Sigmoid colon (tissue), 7 donors: ENCODE results near the gene C5AR2. TPM values are rescaled to one million over a fixed set of nuclear protein-coding genes. Genes with fewer than 3 reads are reported as not detected.
A peak's percentile ranks its signal among the peaks of the same experiment; 100 is the strongest.

Source experiments
- DNase-seq: peaks from one replicate; pipeline ENCODE4 v3.0.0-alpha.2; 2019
- H3K27ac ChIP-seq, 4 donors: fragments of 200-600 bp; sonication (generic); one replicate each; pipeline ENCODE4 v1.5.1; 2016 to 2019; ENCODE audit warnings: mild to moderate bottlenecking in 1 of 4
- H3K27me3 ChIP-seq, 3 donors: fragments of 200-600 bp; sonication (generic); one replicate each; pipeline ENCODE4 v1.5.1; 2019; ENCODE audit warnings: mild to moderate bottlenecking in 1 of 3
- H3K36me3 ChIP-seq, 4 donors: fragments of 200-600 bp; sonication (generic); one replicate each; pipeline ENCODE4 v1.5.1; 2016 to 2019
- H3K4me1 ChIP-seq, 4 donors: fragments of 200-600 bp; sonication (generic); one replicate each; pipeline ENCODE4 v1.5.1; 2017 to 2019
- H3K4me3 ChIP-seq, 4 donors: fragments of 200-600 bp; sonication (generic); one replicate each; pipeline ENCODE4 v1.5.1; 2017 to 2019; ENCODE audit warnings: mild to moderate bottlenecking in 2 of 4, moderate library complexity in 1 of 4
- H3K9me3 ChIP-seq, 4 donors: fragments of 200-600 bp in 3 of 4; sonication (generic) in 3 of 4; one replicate each; pipeline versions ENCODE4 v1.5.1 to v1.6.1; 2013 to 2019
- CTCF ChIP-seq, 4 experiments: fragments of 450-650 bp in 3 of 4; fragments of 200-600 bp in 1 of 4; IDR thresholded peaks; one replicate each; pipeline ENCODE4 v1.5.1; 2016 to 2019; ENCODE audit warnings: antibody characterized with exemption in 4 of 4, mild to moderate bottlenecking in 3 of 4, moderate library complexity in 2 of 4
- EP300 ChIP-seq, 4 donors: sonication (generic); formaldehyde crosslinking; IDR thresholded peaks; one replicate each; pipeline ENCODE4 v1.6.1; 2017; ENCODE audit warnings: antibody characterized with exemption in 4 of 4
- POLR2A ChIP-seq, 2 donors: fragments of 450-650 bp; IDR thresholded peaks; one replicate each; pipeline ENCODE4 v1.6.1; 2016; ENCODE audit warnings: antibody characterized with exemption in 2 of 2, mild to moderate bottlenecking in 2 of 2, moderate library complexity in 2 of 2
- POLR2AphosphoS5 ChIP-seq, 4 donors: sonication (generic); formaldehyde crosslinking; IDR thresholded peaks; one replicate each; pipeline ENCODE4 v1.6.1; 2017; ENCODE audit warnings: antibody characterized with exemption in 4 of 4
- WGBS, 2 donors: extraction: QIAGEN DNeasy Blood & Tissue Kit; methylation state at CpG; one replicate each; pipeline ENCODE4 v1.1.7; 2013; 5-methylcytosine and 5-hydroxymethylcytosine counted together
- intact Hi-C: fragments of 100-400 bp; cut with DNase I; formaldehyde crosslinking; loops from one replicate; pipeline ENCODE4 v1.15.1; 2023
- polyA plus RNA-seq, 3 donors: library from polyadenylated mRNA; stranded (reverse); fragments of 200-250 nt; gene quantifications; one replicate each; pipeline ENCODE4 v1.2.3, GENCODE V29; 2013
- total RNA-seq, 4 donors: library from RNA; depleted of rRNA; stranded (reverse); fragments of >200 nt; gene quantifications; one replicate each; pipeline ENCODE4 v1.1.0, GENCODE V29; 2016
- donor health status: healthy with polysubstance abuse.
- donor health status: Bipolar disorder and iron deficiency.
- donor health status: healthy.

C5AR2 gene
- total and polyA plus RNA-seq, 7 donors, result 0.60 to 2.7 (median 1.4) TPM

DNA sequence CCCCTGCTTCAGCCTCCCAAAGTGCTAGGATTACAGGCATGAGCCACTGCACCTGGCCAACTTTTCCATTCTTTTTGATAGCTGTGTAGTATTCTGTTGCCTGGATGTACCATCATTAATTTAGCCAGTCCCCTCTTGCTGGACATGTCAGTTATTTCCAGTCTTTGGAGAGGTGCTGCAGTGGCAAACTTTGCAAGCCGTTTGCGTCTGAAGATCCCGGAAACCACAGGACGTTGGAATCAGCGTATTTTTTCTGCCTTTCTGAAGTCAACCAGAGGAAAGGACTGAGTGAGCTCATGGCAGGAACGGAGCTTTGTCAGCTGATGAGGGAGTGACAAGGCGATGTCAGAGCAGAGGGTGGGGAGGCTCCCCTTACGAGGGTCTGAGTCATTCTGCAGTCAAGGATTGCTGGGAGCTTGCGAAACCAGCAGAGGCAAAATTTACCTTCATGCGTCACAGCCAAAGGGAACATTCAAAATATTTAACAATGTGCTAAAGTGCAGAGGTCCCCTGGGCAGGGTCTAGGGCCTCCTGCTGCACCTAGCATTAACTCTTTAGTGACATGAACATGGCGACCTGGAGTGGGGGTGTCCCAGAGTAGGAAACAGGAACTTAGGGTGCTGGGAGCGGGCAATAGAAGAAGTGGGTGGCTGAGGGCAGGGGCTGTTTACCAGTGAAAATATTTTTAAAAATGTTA, 16.7 kb upstream of the C5AR2 start:
- Histone ChIP-seq H3K36me3 (no peaks in the 10 kb centered on the region), H3K27me3 (peaks cover 0 to 22% (median 16%) of the 10 kb centered on the region in 3 donors), H3K4me1 (no peaks in the 10 kb centered on the region), H3K9me3 (no peaks in the 10 kb centered on the region), H3K4me3 (no peak overlapping the region), H3K27ac (peak overlapping the region in 2 of 4 donors; percentile 34 to 61)
- intact Hi-C loops, result no loop called here
- TF ChIP-seq CTCF (IDR thresholded peaks at IDR 0.05), result no peak
- peak in 2 of 4 donors; percentile 16 to 72 for TF ChIP-seq POLR2AphosphoS5 (IDR thresholded peaks at IDR 0.05)
- TF ChIP-seq EP300 (IDR thresholded peaks at IDR 0.05), result peak in 3 of 4 donors; percentile 6 to 91 (median 85)
- DNase-seq, result peak; percentile 81
- 34 to 42% methylated on average over 12 of the region's 12 CpGs for WGBS, 2 donors

- peak overlapping the region in 1 of 4 donors; percentile 22 for H3K27ac ChIP-seq
- 85 to 91% methylated on average over 4 of the region's 4 CpGs for WGBS, 2 donors
- H3K4me1 ChIP-seq, result no peaks in the 10 kb centered on the region
- H3K4me3 ChIP-seq, result no peak overlapping the region
- no peak for DNase-seq
- TF ChIP-seq EP300 (IDR thresholded peaks at IDR 0.05), result no peak
- no peak for TF ChIP-seq POLR2AphosphoS5 (IDR thresholded peaks at IDR 0.05)
- TF ChIP-seq POLR2A (IDR thresholded peaks at IDR 0.05), result no peak
- no peak for TF ChIP-seq CTCF (IDR thresholded peaks at IDR 0.05)
- H3K27me3 ChIP-seq, result peaks cover 0 to 20% (median 15%) of the 10 kb centered on the region in 3 donors
- intact Hi-C loops, result no loop called here
- no peaks in the 10 kb centered on the region for H3K36me3 ChIP-seq
- no peaks in the 10 kb centered on the region for H3K9me3 ChIP-seq
These were observed 15.5 kb upstream of the C5AR2 start for GRCh38 chr19:47316513-47316912.

GRCh38 chr19:47319923-47320871, 11.8 kb upstream of the C5AR2 start:
- intact Hi-C loops, result no loop called here
- H3K9me3 ChIP-seq, result no peaks in the 10 kb centered on the region
- TF ChIP-seq POLR2A (IDR thresholded peaks at IDR 0.05) (no peak), EP300 (IDR thresholded peaks at IDR 0.05) (no peak), POLR2AphosphoS5 (IDR thresholded peaks at IDR 0.05) (no peak), CTCF (IDR thresholded peaks at IDR 0.05) (no peak)
- no peaks in the 10 kb centered on the region for H3K36me3 ChIP-seq
- no peak overlapping the region for H3K4me3 ChIP-seq
- 95% methylated on average over 46 of the region's 46 CpGs for WGBS, 2 donors
- no peaks in the 10 kb centered on the region for H3K4me1 ChIP-seq
- H3K27ac ChIP-seq, result no peak overlapping the region
- no peak for DNase-seq
- H3K27me3 ChIP-seq, result peaks cover 0 to 12% (median 10%) of the 10 kb centered on the region in 3 donors

GRCh38 chr19:47321630-47322029, 10.3 kb upstream of the C5AR2 start:
- peak overlapping the region in 2 of 4 donors; percentile 11 to 42 for H3K27ac ChIP-seq
- intact Hi-C loops, result no loop called here
- 81 to 93% methylated on average over 1 of the region's 1 CpG for WGBS, 2 donors

More at GRCh38 chr19:47321630-47322029, 10.3 kb upstream of the C5AR2 start:
- Histone ChIP-seq H3K36me3 (no peaks in the 10 kb centered on the region), H3K9me3 (no peaks in the 10 kb centered on the region), H3K4me3 (no peak overlapping the region), H3K4me1 (no peaks in the 10 kb centered on the region), H3K27me3 (peaks cover 0 to 12% (median 10%) of the 10 kb centered on the region in 3 donors)
- TF ChIP-seq CTCF (IDR thresholded peaks at IDR 0.05) (no peak), POLR2AphosphoS5 (IDR thresholded peaks at IDR 0.05) (no peak), POLR2A (IDR thresholded peaks at IDR 0.05) (no peak), EP300 (IDR thresholded peaks at IDR 0.05) (no peak)
- no peak for DNase-seq
